HL-60 (cell line): ENCODE data around the gene TUBGCP3.

ENCODE experiments used
- DNase-seq, 2 experiments: peaks; one replicate each; pipeline ENCODE4 v3.0.0-alpha.2; 2010 to 2020; ENCODE audit warnings: low read depth in 1 of 2, low spot score in 1 of 2
- H3K27ac ChIP-seq: fragments of 250-450 bp; sonication (Bioruptor Pico); replicated peaks from 2 replicates; pipeline ENCODE4 v1.5.1; 2020; ENCODE audit warnings: mild to moderate bottlenecking, moderate library complexity
- H3K27me3 ChIP-seq: fragments of 250-450 bp; sonication (Bioruptor Pico); 2 replicates; pipeline ENCODE4 v1.5.1; 2021; ENCODE audit warnings: mild to moderate bottlenecking, moderate library complexity; ENCODE audit not compliant: insufficient read depth, poor library complexity, severe bottlenecking
- H3K4me3 ChIP-seq: replicated peaks from 2 replicates; pipeline ENCODE4 v1.5.1; 2011; ENCODE audit warnings: mild to moderate bottlenecking, control low read depth, low read length; ENCODE audit not compliant: insufficient read depth
- CTCF ChIP-seq: IDR thresholded peaks from one replicate; pipeline ENCODE4 v1.5.1; 2011; ENCODE audit warnings: low read length, control low read depth, inconsistent platforms; ENCODE audit not compliant: insufficient read depth
- GABPA ChIP-seq: IDR thresholded peaks from 2 replicates; pipeline ENCODE4 v1.6.1; 2012; ENCODE audit warnings: low read depth
- POLR2AphosphoS5 ChIP-seq: IDR thresholded peaks from 2 replicates; pipeline ENCODE4 v1.6.1; 2012; ENCODE audit warnings: low read depth
- SPI1 ChIP-seq: IDR thresholded peaks from 2 replicates; pipeline ENCODE4 v1.6.1; 2012; ENCODE audit warnings: low read depth, mild to moderate bottlenecking, borderline replicate concordance
- TF ChIP-seq, protein P1 (sequence below): IDR thresholded peaks from 2 replicates; pipeline ENCODE4 v1.6.1; 2012; ENCODE audit warnings: low read depth; ENCODE audit not compliant: insufficient replicate concordance

Gene TUBGCP3

DNA sequence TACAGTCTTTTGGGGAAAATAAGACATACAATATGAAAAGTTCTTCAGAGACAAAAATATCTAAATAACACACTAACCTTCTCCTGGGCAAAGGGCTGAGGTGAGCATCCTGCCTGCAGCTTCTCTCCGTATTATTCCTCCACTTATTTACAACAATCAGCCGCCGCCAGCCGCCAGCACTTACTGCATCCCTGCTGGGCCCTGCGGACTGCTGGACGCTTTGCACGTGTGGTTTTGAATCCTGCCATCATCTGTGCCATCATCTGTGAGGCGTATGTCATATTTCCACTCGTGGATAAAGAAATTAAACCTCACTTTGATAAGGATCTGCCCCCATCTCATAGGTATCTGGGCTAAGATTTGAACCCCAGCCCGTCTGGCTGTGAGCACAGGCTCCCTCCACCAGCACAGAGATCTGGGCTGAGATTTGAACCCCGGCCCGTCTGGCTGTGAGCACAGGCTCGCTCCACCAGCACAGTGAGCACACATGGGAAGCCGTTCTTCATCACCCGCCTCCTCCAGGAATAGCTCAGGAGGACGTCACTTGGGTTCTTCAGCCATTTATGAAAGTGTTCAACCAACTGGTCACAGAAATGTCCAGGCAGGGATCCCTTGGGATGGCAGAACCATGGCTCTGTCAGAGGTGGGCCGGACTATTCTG is 35.2 kb upstream of the TUBGCP3 start:
- no peak for DNase-seq
- TF ChIP-seq, protein P1, sequence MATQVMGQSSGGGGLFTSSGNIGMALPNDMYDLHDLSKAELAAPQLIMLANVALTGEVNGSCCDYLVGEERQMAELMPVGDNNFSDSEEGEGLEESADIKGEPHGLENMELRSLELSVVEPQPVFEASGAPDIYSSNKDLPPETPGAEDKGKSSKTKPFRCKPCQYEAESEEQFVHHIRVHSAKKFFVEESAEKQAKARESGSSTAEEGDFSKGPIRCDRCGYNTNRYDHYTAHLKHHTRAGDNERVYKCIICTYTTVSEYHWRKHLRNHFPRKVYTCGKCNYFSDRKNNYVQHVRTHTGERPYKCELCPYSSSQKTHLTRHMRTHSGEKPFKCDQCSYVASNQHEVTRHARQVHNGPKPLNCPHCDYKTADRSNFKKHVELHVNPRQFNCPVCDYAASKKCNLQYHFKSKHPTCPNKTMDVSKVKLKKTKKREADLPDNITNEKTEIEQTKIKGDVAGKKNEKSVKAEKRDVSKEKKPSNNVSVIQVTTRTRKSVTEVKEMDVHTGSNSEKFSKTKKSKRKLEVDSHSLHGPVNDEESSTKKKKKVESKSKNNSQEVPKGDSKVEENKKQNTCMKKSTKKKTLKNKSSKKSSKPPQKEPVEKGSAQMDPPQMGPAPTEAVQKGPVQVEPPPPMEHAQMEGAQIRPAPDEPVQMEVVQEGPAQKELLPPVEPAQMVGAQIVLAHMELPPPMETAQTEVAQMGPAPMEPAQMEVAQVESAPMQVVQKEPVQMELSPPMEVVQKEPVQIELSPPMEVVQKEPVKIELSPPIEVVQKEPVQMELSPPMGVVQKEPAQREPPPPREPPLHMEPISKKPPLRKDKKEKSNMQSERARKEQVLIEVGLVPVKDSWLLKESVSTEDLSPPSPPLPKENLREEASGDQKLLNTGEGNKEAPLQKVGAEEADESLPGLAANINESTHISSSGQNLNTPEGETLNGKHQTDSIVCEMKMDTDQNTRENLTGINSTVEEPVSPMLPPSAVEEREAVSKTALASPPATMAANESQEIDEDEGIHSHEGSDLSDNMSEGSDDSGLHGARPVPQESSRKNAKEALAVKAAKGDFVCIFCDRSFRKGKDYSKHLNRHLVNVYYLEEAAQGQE: no peak
- TF ChIP-seq GABPA: no peak
- no peak for TF ChIP-seq CTCF
- TF ChIP-seq SPI1: no peak
- no peak for TF ChIP-seq POLR2AphosphoS5
- no peak overlapping the region for H3K4me3 ChIP-seq
- no peaks in the 10 kb centered on the region for H3K27me3 ChIP-seq
- no peak overlapping the region for H3K27ac ChIP-seq

GRCh38 chr13:112622375-112622774 is 34.4 kb upstream of the TUBGCP3 start:
- TF ChIP-seq GABPA (no peak), SPI1 (no peak), POLR2AphosphoS5 (no peak), CTCF (no peak)
- TF ChIP-seq, protein P1: no peak
- Histone ChIP-seq H3K4me3 (no peak overlapping the region), H3K27me3 (no peaks in the 10 kb centered on the region), H3K27ac (no peak overlapping the region)
- no peak for DNase-seq

- no peak overlapping the region for H3K27ac ChIP-seq
- H3K27me3 ChIP-seq: no peaks in the 10 kb centered on the region
- H3K4me3 ChIP-seq: no peak overlapping the region
- TF ChIP-seq GABPA: no peak
- no peak for TF ChIP-seq CTCF
- no peak for TF ChIP-seq POLR2AphosphoS5
- TF ChIP-seq, protein P1: no peak
- no peak for TF ChIP-seq SPI1
- DNase-seq: no peak
Observed at GRCh38 chr13:112619730-112620631, 32.0 kb upstream of the TUBGCP3 start.
